Stomach smooth muscle (tissue), 2 donors: ENCODE results near the gene P2RX3.

ENCODE experiments used
- H3K27ac ChIP-seq: one replicate; pipeline ENCODE4 v1.7.0; 2013; ENCODE audit warnings: mild to moderate bottlenecking, low read length, inconsistent platforms
- H3K27me3 ChIP-seq, 2 donors: one replicate each; pipeline ENCODE4 v1.7.0; 2013; ENCODE audit warnings: low read length in 2 of 2; ENCODE audit not compliant: insufficient read depth in 2 of 2, control insufficient read depth in 1 of 2
- H3K36me3 ChIP-seq, 2 donors: one replicate each; pipeline ENCODE4 v1.7.0; 2013; ENCODE audit warnings: low read length in 2 of 2; ENCODE audit not compliant: control insufficient read depth in 2 of 2, insufficient read depth in 2 of 2
- H3K4me1 ChIP-seq: one replicate; pipeline ENCODE4 v1.7.0; 2013; ENCODE audit warnings: low read length; ENCODE audit not compliant: control insufficient read depth, insufficient read depth
- H3K4me3 ChIP-seq, 2 donors: one replicate each; pipeline ENCODE4 v1.7.0; 2013; ENCODE audit warnings: low read length in 2 of 2
- H3K9ac ChIP-seq, 2 donors: one replicate each; pipeline ENCODE4 v1.7.0; 2013; ENCODE audit warnings: low read length in 2 of 2, mild to moderate bottlenecking in 1 of 2
- H3K9me3 ChIP-seq, 2 donors: one replicate each; pipeline ENCODE4 v1.7.0; 2013; ENCODE audit warnings: low read length in 2 of 2; ENCODE audit not compliant: control insufficient read depth in 2 of 2
- donor health status: healthy.
- donor health status: Pancreatic carcinoma.

The P2RX3 gene

DNA sequence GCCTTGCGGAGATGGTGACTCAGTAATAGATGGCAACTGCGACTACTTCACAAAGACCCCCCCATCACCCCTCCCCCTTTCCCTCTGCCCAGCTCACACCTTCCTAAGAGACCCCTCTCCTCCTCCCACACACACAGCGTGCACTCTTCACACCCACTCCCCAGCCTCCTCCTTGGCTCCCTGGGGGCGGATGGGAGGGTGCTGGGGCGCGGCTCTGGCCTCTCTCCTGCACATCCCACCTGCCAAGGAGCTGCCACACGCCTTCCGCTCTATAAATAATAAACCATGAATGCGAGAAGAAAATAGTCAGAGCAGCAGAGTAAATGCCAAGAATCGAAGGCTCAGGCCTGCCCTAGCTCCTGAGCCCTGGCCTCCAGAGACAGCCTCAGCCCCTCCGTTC is 4.5 kb downstream of the P2RX3 start:
- H3K9me3 ChIP-seq = no peaks in the 10 kb centered on the region
- no peaks in the 10 kb centered on the region for H3K4me1 ChIP-seq
- H3K27ac ChIP-seq = no peak overlapping the region
- peaks cover 0 to 2% of the 10 kb centered on the region in 2 donors for H3K27me3 ChIP-seq
- H3K4me3 ChIP-seq = no peak overlapping the region
- H3K36me3 ChIP-seq = no peaks in the 10 kb centered on the region
- H3K9ac ChIP-seq = no peak overlapping the region

DNA sequence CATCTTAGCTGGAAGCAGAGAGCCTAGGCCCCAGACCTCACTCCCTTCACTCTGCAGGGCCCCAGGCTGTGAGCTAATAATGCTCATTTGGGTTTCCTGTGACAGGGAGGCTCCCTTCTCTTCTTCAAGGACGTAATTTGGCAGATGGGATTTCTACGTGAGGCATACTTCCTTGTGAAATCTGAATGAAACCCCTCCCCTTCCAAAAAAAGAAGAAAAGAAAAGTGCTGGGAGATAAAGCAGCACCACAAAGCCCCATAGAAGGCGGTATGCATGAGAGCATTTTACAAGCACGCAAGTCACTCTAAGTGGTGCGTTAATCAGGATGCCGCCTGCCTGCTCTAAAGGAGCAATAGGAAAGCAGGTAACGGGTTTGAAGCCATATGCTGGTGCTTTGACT is 5.7 kb downstream of the P2RX3 start:
- no peaks in the 10 kb centered on the region for H3K4me1 ChIP-seq
- peaks cover 0 to 2% of the 10 kb centered on the region in 2 donors for H3K27me3 ChIP-seq

DNA sequence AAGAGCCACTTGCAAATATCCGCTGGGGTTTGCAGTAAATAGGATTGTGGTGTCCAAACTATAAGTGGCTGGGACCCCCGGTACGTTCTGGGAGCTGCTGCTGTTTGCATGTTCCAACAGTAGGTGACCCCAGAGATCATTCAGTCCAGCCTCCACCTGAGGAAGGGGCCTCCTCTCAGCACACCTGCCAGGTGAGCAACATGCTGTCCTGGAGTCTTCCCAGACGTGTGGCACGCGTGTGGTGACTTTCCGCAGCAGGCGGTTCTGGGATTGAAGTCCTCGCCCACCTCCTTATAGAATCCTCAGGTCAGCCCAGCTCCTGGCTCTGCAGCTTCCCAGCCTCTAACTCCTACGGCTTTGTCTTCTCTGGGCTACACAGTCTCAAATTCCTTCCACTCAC is 6.7 kb downstream of the P2RX3 start:
- no peak overlapping the region for H3K4me3 ChIP-seq

More for the DNA sequence above, 5.7 kb downstream of the P2RX3 start:
- H3K4me3 ChIP-seq = no peak overlapping the region
- H3K27ac ChIP-seq = no peak overlapping the region
- H3K36me3 ChIP-seq = no peaks in the 10 kb centered on the region
- H3K9me3 ChIP-seq = no peaks in the 10 kb centered on the region
- no peak overlapping the region for H3K9ac ChIP-seq

DNA sequence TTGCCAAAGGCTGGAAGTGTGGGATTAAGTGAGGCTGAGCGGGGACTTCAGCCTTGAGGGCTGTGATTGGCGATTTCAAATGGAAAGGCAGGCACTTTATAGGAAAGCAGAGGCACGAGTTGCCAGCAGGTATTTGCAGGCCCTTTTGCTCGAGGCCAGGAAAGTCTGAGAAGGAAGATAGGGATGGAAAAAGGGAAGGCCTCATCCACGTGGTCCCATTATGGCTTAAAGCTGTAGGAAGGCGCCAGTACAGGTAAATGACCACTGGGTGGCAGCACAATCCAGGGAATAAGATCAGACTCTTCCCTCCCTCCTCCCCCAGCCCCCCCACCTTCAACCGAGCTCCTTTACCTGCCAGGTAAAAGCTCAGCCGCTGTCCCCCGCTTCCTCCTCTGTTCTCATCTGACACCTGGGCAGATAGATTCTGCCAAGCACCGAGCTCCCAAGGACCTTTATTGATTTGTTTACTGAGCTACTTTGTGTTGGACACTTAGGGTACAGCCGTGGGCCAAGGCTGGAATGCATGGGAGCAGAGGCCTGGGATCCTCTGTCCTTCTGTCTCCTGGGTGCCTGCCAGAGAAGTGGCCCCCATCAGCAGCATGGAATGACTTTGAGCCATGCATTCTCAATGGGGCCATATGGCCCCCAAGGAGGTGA is 7.5 kb downstream of the P2RX3 start:
- Histone ChIP-seq H3K27ac (no peak overlapping the region), H3K9ac (no peak overlapping the region), H3K9me3 (no peaks in the 10 kb centered on the region), H3K36me3 (no peaks in the 10 kb centered on the region), H3K27me3 (no peaks in the 10 kb centered on the region), H3K4me3 (no peak overlapping the region), H3K4me1 (peaks cover 5% of the 10 kb centered on the region)

More for the DNA sequence above, 6.7 kb downstream of the P2RX3 start:
- Histone ChIP-seq H3K36me3 (no peaks in the 10 kb centered on the region), H3K9ac (no peak overlapping the region), H3K4me1 (peaks cover 4% of the 10 kb centered on the region), H3K27ac (no peak overlapping the region), H3K9me3 (no peaks in the 10 kb centered on the region), H3K27me3 (peaks cover 0 to under 1% of the 10 kb centered on the region in 2 donors)

DNA sequence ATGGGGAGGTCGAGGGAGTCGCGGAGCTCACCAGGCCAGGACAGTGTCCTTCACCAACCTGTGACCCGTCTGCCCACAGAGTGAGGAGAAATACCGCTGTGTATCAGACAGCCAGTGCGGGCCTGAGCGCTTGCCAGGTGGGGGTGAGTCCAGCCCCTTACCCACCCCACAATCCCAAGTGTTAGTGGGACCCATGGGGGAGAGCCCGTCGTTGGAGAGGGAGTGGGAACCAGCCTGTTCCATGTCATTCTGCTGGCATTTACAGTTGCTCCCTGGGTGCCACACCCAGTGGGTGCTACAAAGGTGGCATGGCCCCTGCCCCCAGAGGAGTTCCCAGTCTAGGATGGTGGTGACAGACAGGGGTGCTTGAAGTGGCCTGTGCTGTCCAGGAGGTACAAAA is 9.2 kb downstream of the P2RX3 start:
- no peak overlapping the region for H3K9ac ChIP-seq
- no peaks in the 10 kb centered on the region for H3K9me3 ChIP-seq
- no peaks in the 10 kb centered on the region for H3K36me3 ChIP-seq
- no peak overlapping the region for H3K27ac ChIP-seq
- peaks cover 5% of the 10 kb centered on the region for H3K4me1 ChIP-seq
- no peak overlapping the region for H3K4me3 ChIP-seq
- no peaks in the 10 kb centered on the region for H3K27me3 ChIP-seq

DNA sequence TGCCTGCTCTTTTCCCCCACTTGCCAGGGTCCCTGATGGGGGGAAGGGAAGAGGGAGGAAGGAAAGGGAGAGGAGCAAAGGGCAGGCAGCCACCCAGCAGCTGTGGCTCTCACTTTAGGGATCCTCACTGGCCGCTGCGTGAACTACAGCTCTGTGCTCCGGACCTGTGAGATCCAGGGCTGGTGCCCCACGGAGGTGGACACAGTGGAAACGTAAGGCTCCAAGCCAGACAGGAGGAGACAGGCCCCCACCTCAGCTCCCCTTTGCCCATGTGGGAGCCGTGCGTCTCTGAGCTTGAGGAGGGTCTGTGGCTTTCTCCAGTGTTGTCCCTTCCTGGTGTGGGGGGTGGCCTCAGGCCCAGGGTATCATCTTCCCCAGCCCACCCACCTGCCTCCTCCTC is 9.9 kb downstream of the P2RX3 start:
- Histone ChIP-seq H3K9ac (no peak overlapping the region), H3K27ac (no peak overlapping the region), H3K36me3 (no peaks in the 10 kb centered on the region), H3K4me3 (no peak overlapping the region), H3K27me3 (no peaks in the 10 kb centered on the region), H3K4me1 (peaks cover 5% of the 10 kb centered on the region), H3K9me3 (no peaks in the 10 kb centered on the region)

DNA sequence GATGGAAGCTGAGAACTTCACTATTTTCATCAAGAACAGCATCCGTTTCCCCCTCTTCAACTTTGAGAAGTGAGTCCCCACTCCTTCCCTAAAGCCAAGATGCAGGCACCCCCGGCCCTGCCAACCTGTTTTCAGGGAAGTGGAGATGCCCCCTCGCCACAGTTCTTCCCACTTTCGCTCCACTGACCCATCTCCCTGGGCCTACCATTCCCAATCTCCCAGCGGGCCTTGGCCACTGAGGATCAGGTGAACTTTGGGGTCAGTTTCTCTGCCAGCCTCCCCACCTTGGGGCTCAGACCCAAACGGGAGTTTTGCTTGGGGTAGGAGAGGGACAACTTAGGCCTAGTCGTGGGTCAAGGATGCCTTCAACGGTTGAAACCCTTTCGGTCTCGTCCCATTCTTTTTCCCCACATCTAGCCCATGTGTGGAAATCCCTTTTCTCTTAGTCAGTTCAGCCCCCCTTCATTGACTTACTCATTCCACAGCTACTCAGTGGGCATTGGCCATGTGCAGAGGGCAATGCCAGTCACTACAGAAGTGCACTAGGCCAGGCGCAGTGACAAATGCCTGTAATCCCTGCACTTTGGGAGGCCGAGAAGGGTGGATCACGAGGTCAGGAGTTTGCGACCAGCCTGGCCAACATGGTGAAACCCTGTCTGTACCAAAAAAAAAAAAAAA is 10.6 kb downstream of the P2RX3 start:
- peaks cover 5% of the 10 kb centered on the region for H3K4me1 ChIP-seq
- H3K27ac ChIP-seq = no peak overlapping the region
- no peak overlapping the region for H3K4me3 ChIP-seq
- H3K9me3 ChIP-seq = no peaks in the 10 kb centered on the region
- H3K9ac ChIP-seq = no peak overlapping the region
- no peaks in the 10 kb centered on the region for H3K36me3 ChIP-seq
- H3K27me3 ChIP-seq = no peaks in the 10 kb centered on the region

DNA sequence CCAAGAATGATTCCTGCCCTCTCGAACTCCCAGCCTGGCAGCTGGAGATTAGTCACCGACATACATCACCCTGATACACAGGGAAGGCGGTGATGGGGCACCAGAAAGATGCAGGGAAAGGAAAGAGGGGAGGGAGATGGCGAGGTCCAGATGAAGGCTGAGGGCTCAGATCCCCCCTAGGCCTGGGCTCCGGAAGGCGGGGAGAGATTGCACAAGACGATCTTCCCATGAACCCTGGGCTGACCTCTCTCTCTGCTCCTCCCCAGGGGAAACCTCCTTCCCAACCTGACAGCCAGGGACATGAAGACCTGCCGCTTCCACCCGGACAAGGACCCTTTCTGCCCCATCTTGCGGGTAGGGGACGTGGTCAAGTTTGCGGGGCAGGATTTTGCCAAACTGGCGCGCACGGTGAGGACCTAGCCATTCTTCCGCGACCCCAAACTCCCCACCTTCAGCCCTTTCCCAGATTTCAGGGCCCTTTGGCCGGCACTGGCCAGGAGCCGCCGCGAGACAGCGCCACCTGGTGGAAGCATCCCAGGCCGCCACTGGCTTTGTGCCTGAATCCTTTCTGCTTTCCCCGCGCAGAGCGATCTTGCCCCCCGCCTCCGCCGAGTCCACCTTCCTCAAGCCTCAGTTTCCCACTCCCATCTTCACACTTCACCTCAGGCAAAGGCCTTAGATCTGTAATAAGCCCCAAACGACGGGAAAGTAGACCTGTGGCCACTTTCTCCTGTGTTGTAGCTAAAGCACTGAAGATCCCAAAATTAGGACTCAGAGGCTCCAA is 11.5 kb downstream of the P2RX3 start:
- Histone ChIP-seq H3K36me3 (no peaks in the 10 kb centered on the region), H3K27ac (no peak overlapping the region), H3K4me3 (peak overlapping the region in 1 of 2 donors; percentile 22), H3K4me1 (peaks cover 5% of the 10 kb centered on the region), H3K9me3 (no peaks in the 10 kb centered on the region), H3K27me3 (no peaks in the 10 kb centered on the region), H3K9ac (no peak overlapping the region)

DNA sequence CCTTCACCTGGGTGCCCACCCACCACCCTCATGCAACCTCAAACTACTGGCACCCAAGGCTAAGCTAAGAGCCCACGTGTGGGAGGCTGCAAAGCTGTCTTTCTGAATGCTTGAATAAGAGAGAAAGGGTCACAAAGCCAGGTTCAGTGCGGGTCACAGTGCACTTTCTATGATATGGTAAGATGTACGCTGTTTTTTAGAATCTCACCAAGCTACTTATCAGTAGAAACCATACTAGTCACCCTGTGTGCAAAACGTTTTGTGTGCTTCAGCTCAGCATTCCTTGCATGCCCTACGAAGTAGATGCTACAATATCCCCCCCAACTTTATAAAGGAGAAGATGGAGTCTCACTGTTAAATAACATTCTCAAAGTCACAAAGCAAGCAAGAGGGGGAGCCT is 14.9 kb downstream of the P2RX3 start:
- Histone ChIP-seq H3K9me3 (no peaks in the 10 kb centered on the region), H3K27me3 (no peaks in the 10 kb centered on the region), H3K9ac (no peak overlapping the region), H3K4me3 (no peak overlapping the region), H3K27ac (no peak overlapping the region), H3K4me1 (peaks cover 5% of the 10 kb centered on the region), H3K36me3 (no peaks in the 10 kb centered on the region)

DNA sequence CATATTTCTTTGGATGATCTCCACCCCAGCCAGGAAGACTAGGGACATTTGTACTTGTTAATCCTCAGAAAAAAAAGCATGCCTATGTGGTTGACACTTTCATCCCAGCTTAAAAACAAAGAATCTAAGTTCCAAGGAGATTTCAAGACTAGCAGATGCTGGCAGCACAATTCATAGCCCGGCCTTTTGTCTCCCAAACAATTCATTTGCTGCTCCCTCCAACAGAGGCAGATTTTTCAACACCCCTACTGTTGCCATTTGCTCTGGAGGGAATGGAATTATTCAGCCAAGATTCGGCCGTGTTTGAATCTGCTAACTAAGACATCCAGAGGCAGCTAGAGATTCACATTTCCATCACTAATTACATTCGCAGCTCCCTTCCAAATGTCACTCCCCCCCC is 15.3 kb downstream of the P2RX3 start:
- Histone ChIP-seq H3K27ac (no peak overlapping the region), H3K9me3 (no peaks in the 10 kb centered on the region), H3K27me3 (no peaks in the 10 kb centered on the region), H3K9ac (no peak overlapping the region), H3K4me3 (no peak overlapping the region), H3K4me1 (peaks cover 5% of the 10 kb centered on the region), H3K36me3 (no peaks in the 10 kb centered on the region)
